ENCODE results near the gene NEUROD2.

The NEUROD2 gene

GRCh38 chr17:39598630-39599003, 9.1 kb downstream of the NEUROD2 start:
- Histone ChIP-seq H3K27me3 (peaks cover 100% of the 10 kb centered on the region), H3K36me3 (no peaks in the 10 kb centered on the region), H3K4me3 (ENCODE audit: low read depth in 1 of 2, low read length in 1 of 2) (no peak overlapping the region), H3K27ac (no peak overlapping the region), H3K9me3 (no peaks in the 10 kb centered on the region), H3K4me1 (ENCODE audit: control insufficient read depth in 1 of 2, insufficient read depth in 1 of 2, low read depth in 1 of 2, low read length in 1 of 2) (peaks cover 0 to 2% of the 10 kb centered on the region in 2 experiments)
- TF ChIP-seq CTCF (IDR thresholded peaks at IDR 0.05) = no peak

GRCh38 chr17:39598047-39598481, 9.7 kb downstream of the NEUROD2 start:
- H3K27ac ChIP-seq = no peak overlapping the region
- no peak for TF ChIP-seq CTCF (IDR thresholded peaks at IDR 0.05)
- no peaks in the 10 kb centered on the region for H3K4me1 ChIP-seq (ENCODE audit: control insufficient read depth in 1 of 2, insufficient read depth in 1 of 2, low read depth in 1 of 2, low read length in 1 of 2)
- H3K27me3 ChIP-seq = peaks cover 100% of the 10 kb centered on the region
- H3K4me3 ChIP-seq (ENCODE audit: low read depth in 1 of 2, low read length in 1 of 2) = no peak overlapping the region
- no peaks in the 10 kb centered on the region for H3K36me3 ChIP-seq
- no peaks in the 10 kb centered on the region for H3K9me3 ChIP-seq

GRCh38 chr17:39597372-39598046, 10.2 kb downstream of the NEUROD2 start:
- Histone ChIP-seq H3K4me1 (ENCODE audit: control insufficient read depth in 1 of 2, insufficient read depth in 1 of 2, low read depth in 1 of 2, low read length in 1 of 2) (no peaks in the 10 kb centered on the region), H3K27me3 (peaks cover 100% of the 10 kb centered on the region), H3K27ac (no peak overlapping the region), H3K9me3 (no peaks in the 10 kb centered on the region), H3K36me3 (no peaks in the 10 kb centered on the region), H3K4me3 (ENCODE audit: low read depth in 1 of 2, low read length in 1 of 2) (no peak overlapping the region)
- no peak for TF ChIP-seq CTCF (IDR thresholded peaks at IDR 0.05)

- TF ChIP-seq CTCF (IDR thresholded peaks at IDR 0.05) = no peak
- H3K9me3 ChIP-seq = no peaks in the 10 kb centered on the region
- H3K27me3 ChIP-seq = peaks cover 100% of the 10 kb centered on the region
- no peak overlapping the region for H3K27ac ChIP-seq
- no peak overlapping the region for H3K4me3 ChIP-seq (ENCODE audit: low read depth in 1 of 2, low read length in 1 of 2)
- H3K4me1 ChIP-seq (ENCODE audit: control insufficient read depth in 1 of 2, insufficient read depth in 1 of 2, low read depth in 1 of 2, low read length in 1 of 2) = no peaks in the 10 kb centered on the region
- H3K36me3 ChIP-seq = no peaks in the 10 kb centered on the region
Observed at GRCh38 chr17:39596543-39597267, 11.0 kb downstream of the NEUROD2 start.

GRCh38 chr17:39595928-39596510, 11.7 kb downstream of the NEUROD2 start:
- no peaks in the 10 kb centered on the region for H3K36me3 ChIP-seq
- H3K27ac ChIP-seq = no peak overlapping the region
- peaks cover 100% of the 10 kb centered on the region for H3K27me3 ChIP-seq
- TF ChIP-seq CTCF (IDR thresholded peaks at IDR 0.05) = no peak
- no peak overlapping the region for H3K4me3 ChIP-seq (ENCODE audit: low read depth in 1 of 2, low read length in 1 of 2)
- H3K4me1 ChIP-seq (ENCODE audit: control insufficient read depth in 1 of 2, insufficient read depth in 1 of 2, low read depth in 1 of 2, low read length in 1 of 2) = no peaks in the 10 kb centered on the region
- H3K9me3 ChIP-seq = no peaks in the 10 kb centered on the region

All from neutrophil (primary cell).